HepG2 (cell line): ENCODE measurements around the gene FAM161A. TPM values are rescaled to one million over a fixed set of nuclear protein-coding genes. Genes with fewer than 3 reads are reported as not detected.

Experiments used
- ELF3 ChIP-seq: IDR thresholded peaks from 2 replicates; pipeline ENCODE4 v1.6.1; 2016; ENCODE audit warnings: missing genetic modification reagents, missing compliant biosample characterization
- ELF4 ChIP-seq: sonication (generic); formaldehyde crosslinking; IDR thresholded peaks from 2 replicates; pipeline ENCODE4 v1.5.0; 2020; ENCODE audit warnings: missing genetic modification reagents, mild to moderate bottlenecking, moderate library complexity, borderline replicate concordance
- EP300 ChIP-seq, 3 experiments: sonication (generic) in 1 of 3; formaldehyde crosslinking in 1 of 3; IDR thresholded peaks; 2 replicates each; pipeline versions ENCODE4 v1.5.1 to v1.6.1; 2011 to 2020; ENCODE audit warnings: low read depth in 2 of 3, low read length in 2 of 3, borderline replicate concordance in 1 of 3, improper control_type of control experiment in 1 of 3, mild to moderate bottlenecking in 1 of 3, missing genetic modification reagents in 1 of 3, moderate library complexity in 1 of 3
- GLI4 ChIP-seq: sonication (generic); formaldehyde crosslinking; IDR thresholded peaks from 2 replicates; pipeline ENCODE4 v1.5.1; 2020; ENCODE audit warnings: missing genetic modification reagents, mild to moderate bottlenecking, moderate library complexity, borderline replicate concordance
- HNRNPK ChIP-seq: fragments of 200-400 bp; formaldehyde crosslinking; IDR thresholded peaks from 2 replicates; pipeline ENCODE4 v1.6.1; 2018; ENCODE audit warnings: low read length, low read depth, moderate library complexity, mild to moderate bottlenecking; ENCODE audit not compliant: poor library complexity, severe bottlenecking
- KDM1A ChIP-seq: IDR thresholded peaks from 2 replicates; pipeline ENCODE4 v1.6.1; 2016; ENCODE audit warnings: missing compliant biosample characterization
- KLF12 ChIP-seq: sonication (generic); formaldehyde crosslinking; IDR thresholded peaks from 2 replicates; pipeline ENCODE4 v1.4.0; 2020; ENCODE audit warnings: missing genetic modification reagents, borderline replicate concordance
- MBNL3 ChIP-seq: fragments of 250-450 bp; sonication (Bioruptor Pico); conservative IDR thresholded peaks from 2 replicates; pipeline ENCODE4 v1.8.0; 2022; ENCODE audit warnings: mild to moderate bottlenecking, inconsistent platforms
- MED1 ChIP-seq: sonication (generic); formaldehyde crosslinking; IDR thresholded peaks from 2 replicates; pipeline ENCODE4 v1.4.0; 2020; ENCODE audit warnings: missing genetic modification reagents
- NFATC3 ChIP-seq: sonication (generic); formaldehyde crosslinking; IDR thresholded peaks from 2 replicates; pipeline ENCODE4 v1.5.1; 2020; ENCODE audit warnings: mild to moderate bottlenecking, missing genetic modification reagents
- POGZ ChIP-seq: sonication (generic); formaldehyde crosslinking; IDR thresholded peaks from 2 replicates; pipeline ENCODE4 v1.4.0; 2020; ENCODE audit warnings: mild to moderate bottlenecking, missing genetic modification reagents
- TBP ChIP-seq: sonication (generic); formaldehyde crosslinking; IDR thresholded peaks from 2 replicates; pipeline ENCODE4 v1.5.0; 2020; ENCODE audit warnings: missing genetic modification reagents
- ZNF430 ChIP-seq: sonication (generic); formaldehyde crosslinking; IDR thresholded peaks from 2 replicates; pipeline ENCODE4 v1.9.0; 2021; ENCODE audit warnings: mild to moderate bottlenecking, missing genetic modification reagents
- ZNF549 ChIP-seq: sonication (generic); formaldehyde crosslinking; IDR thresholded peaks from 2 replicates; pipeline ENCODE4 v1.5.0; 2020; ENCODE audit warnings: missing genetic modification reagents
- ZNF737 ChIP-seq: sonication (generic); formaldehyde crosslinking; IDR thresholded peaks from 2 replicates; pipeline ENCODE4 v1.5.0; 2020; ENCODE audit warnings: missing genetic modification reagents, mild to moderate bottlenecking, borderline replicate concordance
- ZNF775 ChIP-seq: sonication (generic); formaldehyde crosslinking; IDR thresholded peaks from 2 replicates; pipeline ENCODE4 v1.4.0; 2020; ENCODE audit warnings: missing genetic modification reagents, mild to moderate bottlenecking, moderate library complexity, borderline replicate concordance
- polyA plus RNA-seq, 8 experiments: library from polyadenylated mRNA; depleted of rRNA in 3 of 8; stranded (reverse) in 7 of 8; unstranded in 1 of 8; fragments of >200 nt; fragmentation: Illumina TruSeq in 4 of 8; extraction: Trizol in 4 of 8; gene quantifications; 2 replicates each; pipeline versions ENCODE4 v1.2.1 to v1.2.3, GENCODE V29; 2011 to 2016; ENCODE audit warnings: low read depth in 4 of 8, missing spikeins in 1 of 8, mixed read lengths in 1 of 8; ENCODE audit not compliant: insufficient read depth in 1 of 8
- total RNA-seq, 5 experiments: library from RNA; depleted of rRNA; stranded (reverse); fragments of >200 nt; fragmentation: Illumina TruSeq; extraction: Trizol; gene quantifications; 2 replicates each; pipeline ENCODE4 v1.2.3, GENCODE V29; 2016; ENCODE audit warnings: low read depth in 1 of 5
- TF ChIP-seq, protein P1 (sequence below), 2 experiments: fragments of 450-650 bp in 1 of 2; sonication (generic) in 1 of 2; formaldehyde crosslinking; IDR thresholded peaks; 2 replicates each; pipeline versions ENCODE4 v1.5.0 to v1.8.0; 2020 to 2022; ENCODE audit warnings: mild to moderate bottlenecking in 1 of 2, missing genetic modification reagents in 1 of 2
- TF ChIP-seq, protein P2 (sequence below): sonication (generic); formaldehyde crosslinking; IDR thresholded peaks from 2 replicates; pipeline ENCODE4 v1.8.1; 2023; ENCODE audit warnings: mild to moderate bottlenecking, moderate library complexity, missing genetic modification reagents
- TF ChIP-seq, protein P3 (sequence below): sonication (generic); formaldehyde crosslinking; IDR thresholded peaks from 2 replicates; pipeline ENCODE4 v1.8.0; 2022; ENCODE audit warnings: mild to moderate bottlenecking, missing genetic modification reagents; ENCODE audit not compliant: insufficient replicate concordance
- TF ChIP-seq, protein P4 (sequence below): sonication (generic); formaldehyde crosslinking; IDR thresholded peaks from 2 replicates; pipeline ENCODE4 v1.4.0; 2020; ENCODE audit warnings: missing genetic modification reagents, borderline replicate concordance

FAM161A gene
- total and polyA plus RNA-seq, 2 of the 13 experiments (the other 11 are each of a cell fraction or from before 2014, with no cell fraction given) = 2.7 to 3.4 TPM

DNA sequence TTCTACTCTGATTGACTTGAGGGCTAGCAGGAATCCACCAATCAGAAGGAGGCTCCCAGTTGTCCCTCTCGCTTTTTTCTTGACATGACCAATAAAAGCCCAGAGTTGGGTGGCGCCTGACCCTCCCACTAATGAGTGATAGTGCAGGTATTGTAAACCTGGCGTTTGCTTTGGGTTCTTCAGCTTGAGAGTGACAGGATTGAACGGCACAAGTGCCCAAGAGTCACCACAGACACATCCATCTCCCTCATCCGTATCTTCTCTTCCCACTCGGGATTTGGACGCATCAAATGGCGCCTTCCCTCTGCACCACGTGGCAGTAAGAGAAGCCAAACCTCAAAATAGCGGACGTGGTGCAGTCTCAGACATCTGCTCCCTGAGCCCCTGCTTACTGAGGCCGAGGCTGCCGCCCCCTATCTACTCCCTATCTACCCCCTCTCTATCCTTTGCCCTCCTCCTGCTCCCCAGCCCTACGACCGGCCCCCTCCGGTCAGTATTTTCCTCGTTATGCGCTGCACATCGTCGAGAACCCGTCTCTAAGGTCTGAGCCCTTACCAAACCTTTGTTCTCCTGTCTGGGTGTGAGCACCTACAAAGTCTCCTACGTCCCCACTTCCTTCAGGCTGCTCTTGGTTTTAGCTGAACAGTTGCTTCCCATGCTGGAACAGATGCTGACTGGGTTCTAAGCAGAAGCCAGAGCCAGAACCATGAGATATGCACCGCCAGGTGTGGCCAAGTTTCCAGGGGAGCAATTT is 881 bp upstream of the FAM161A start (continued):
- TF ChIP-seq HNRNPK (no peak), POGZ (CRISPR knock-in tag) (peak; percentile 54; the same call in 1 of the 2 replicates), ZNF775 (no peak), ELF3 (0 out of 2 replicates have a peak, but pooled peaks have one; percentile 23), MBNL3 (CRISPR knock-in tag) (no peak), GLI4 (CRISPR knock-in tag) (no peak), MED1 (CRISPR knock-in tag) (peak; percentile 15; the same call in 1 of the 2 replicates), NFATC3 (CRISPR knock-in tag) (no peak), EP300 (IDR thresholded peaks at IDR 0.05; ENCODE audit: low read depth in 2 of 2, low read length in 2 of 2) (no peak), EP300 (CRISPR knock-in tag; IDR thresholded peaks at IDR 0.05; ENCODE audit: borderline replicate concordance) (no peak), ELF4 (CRISPR knock-in tag) (0 out of 2 replicates have a peak, but pooled peaks have one; percentile 11), KLF12 (CRISPR knock-in tag) (no peak), ZNF549 (CRISPR knock-in tag) (no peak), KDM1A (CRISPR knock-in tag) (no peak), ZNF430 (CRISPR knock-in tag) (peak; percentile 51; the same call in 1 of the 2 replicates), ZNF737 (no peak), TBP (CRISPR knock-in tag) (no peak)
- TF ChIP-seq, protein P1, sequence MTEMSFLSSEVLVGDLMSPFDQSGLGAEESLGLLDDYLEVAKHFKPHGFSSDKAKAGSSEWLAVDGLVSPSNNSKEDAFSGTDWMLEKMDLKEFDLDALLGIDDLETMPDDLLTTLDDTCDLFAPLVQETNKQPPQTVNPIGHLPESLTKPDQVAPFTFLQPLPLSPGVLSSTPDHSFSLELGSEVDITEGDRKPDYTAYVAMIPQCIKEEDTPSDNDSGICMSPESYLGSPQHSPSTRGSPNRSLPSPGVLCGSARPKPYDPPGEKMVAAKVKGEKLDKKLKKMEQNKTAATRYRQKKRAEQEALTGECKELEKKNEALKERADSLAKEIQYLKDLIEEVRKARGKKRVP (CRISPR knock-in tag; IDR thresholded peaks at IDR 0.05) = 0 out of 4 replicates have a peak, but pooled peaks of 1 of the 2 experiments have one; percentile 28
- TF ChIP-seq, protein P2, sequence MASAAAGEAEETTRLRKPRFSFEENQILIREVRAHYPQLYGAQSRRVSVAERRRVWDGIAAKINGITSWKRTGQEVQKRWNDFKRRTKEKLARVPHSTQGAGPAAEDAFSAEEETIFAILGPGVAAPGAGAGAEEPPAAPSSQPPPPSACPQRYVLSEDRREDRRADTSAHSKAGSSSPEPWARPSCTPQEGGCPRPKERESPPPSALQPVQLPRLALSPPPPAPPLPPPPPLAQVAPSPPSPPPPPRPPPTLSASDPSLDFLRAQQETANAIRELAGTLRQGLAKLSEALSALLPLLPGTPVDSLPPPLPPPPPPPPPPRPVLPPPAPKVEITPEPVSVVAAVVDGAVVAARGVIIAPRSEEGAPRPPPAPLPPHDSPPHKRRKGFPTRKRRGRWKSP (CRISPR knock-in tag) = peak; percentile 28; the same call in 1 of the 2 replicates
- TF ChIP-seq, protein P3, sequence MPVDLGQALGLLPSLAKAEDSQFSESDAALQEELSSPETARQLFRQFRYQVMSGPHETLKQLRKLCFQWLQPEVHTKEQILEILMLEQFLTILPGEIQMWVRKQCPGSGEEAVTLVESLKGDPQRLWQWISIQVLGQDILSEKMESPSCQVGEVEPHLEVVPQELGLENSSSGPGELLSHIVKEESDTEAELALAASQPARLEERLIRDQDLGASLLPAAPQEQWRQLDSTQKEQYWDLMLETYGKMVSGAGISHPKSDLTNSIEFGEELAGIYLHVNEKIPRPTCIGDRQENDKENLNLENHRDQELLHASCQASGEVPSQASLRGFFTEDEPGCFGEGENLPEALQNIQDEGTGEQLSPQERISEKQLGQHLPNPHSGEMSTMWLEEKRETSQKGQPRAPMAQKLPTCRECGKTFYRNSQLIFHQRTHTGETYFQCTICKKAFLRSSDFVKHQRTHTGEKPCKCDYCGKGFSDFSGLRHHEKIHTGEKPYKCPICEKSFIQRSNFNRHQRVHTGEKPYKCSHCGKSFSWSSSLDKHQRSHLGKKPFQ = peak; percentile 53
- TF ChIP-seq, protein P4, sequence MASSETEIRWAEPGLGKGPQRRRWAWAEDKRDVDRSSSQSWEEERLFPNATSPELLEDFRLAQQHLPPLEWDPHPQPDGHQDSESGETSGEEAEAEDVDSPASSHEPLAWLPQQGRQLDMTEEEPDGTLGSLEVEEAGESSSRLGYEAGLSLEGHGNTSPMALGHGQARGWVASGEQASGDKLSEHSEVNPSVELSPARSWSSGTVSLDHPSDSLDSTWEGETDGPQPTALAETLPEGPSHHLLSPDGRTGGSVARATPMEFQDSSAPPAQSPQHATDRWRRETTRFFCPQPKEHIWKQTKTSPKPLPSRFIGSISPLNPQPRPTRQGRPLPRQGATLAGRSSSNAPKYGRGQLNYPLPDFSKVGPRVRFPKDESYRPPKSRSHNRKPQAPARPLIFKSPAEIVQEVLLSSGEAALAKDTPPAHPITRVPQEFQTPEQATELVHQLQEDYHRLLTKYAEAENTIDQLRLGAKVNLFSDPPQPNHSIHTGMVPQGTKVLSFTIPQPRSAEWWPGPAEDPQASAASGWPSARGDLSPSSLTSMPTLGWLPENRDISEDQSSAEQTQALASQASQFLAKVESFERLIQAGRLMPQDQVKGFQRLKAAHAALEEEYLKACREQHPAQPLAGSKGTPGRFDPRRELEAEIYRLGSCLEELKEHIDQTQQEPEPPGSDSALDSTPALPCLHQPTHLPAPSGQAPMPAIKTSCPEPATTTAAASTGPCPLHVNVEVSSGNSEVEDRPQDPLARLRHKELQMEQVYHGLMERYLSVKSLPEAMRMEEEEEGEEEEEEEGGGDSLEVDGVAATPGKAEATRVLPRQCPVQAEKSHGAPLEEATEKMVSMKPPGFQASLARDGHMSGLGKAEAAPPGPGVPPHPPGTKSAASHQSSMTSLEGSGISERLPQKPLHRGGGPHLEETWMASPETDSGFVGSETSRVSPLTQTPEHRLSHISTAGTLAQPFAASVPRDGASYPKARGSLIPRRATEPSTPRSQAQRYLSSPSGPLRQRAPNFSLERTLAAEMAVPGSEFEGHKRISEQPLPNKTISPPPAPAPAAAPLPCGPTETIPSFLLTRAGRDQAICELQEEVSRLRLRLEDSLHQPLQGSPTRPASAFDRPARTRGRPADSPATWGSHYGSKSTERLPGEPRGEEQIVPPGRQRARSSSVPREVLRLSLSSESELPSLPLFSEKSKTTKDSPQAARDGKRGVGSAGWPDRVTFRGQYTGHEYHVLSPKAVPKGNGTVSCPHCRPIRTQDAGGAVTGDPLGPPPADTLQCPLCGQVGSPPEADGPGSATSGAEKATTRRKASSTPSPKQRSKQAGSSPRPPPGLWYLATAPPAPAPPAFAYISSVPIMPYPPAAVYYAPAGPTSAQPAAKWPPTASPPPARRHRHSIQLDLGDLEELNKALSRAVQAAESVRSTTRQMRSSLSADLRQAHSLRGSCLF = no peak
